Fibroblast of lung (primary cell): ENCODE results near the gene UBN1. TPM values are rescaled to one million over a fixed set of nuclear protein-coding genes. Genes with fewer than 3 reads are reported as not detected.

Experiments used
- DNase-seq, 2 donors: peaks; one replicate each; pipeline versions ENCODE4 v3.0.0 to v3.0.0-alpha.2; 2010; ENCODE audit warnings: low read depth in 2 of 2
- H2AFZ ChIP-seq: 2 replicates; pipeline ENCODE4 v1.5.1; 2012; ENCODE audit warnings: low read length, control low read depth, inconsistent platforms
- H3K27ac ChIP-seq: 2 replicates; pipeline ENCODE4 v1.5.1; 2011; ENCODE audit warnings: low read length, control low read depth; ENCODE audit not compliant: insufficient read depth
- H3K27me3 ChIP-seq: 2 replicates; pipeline ENCODE4 v1.5.1; 2011; ENCODE audit warnings: mild to moderate bottlenecking, low read length; ENCODE audit not compliant: control insufficient read depth, insufficient read depth
- H3K36me3 ChIP-seq: 2 replicates; pipeline ENCODE4 v1.5.1; 2011; ENCODE audit warnings: low read length; ENCODE audit not compliant: control insufficient read depth, insufficient read depth
- H3K4me1 ChIP-seq: 2 replicates; pipeline ENCODE4 v1.5.1; 2011; ENCODE audit warnings: low read length; ENCODE audit not compliant: control insufficient read depth, insufficient read depth; ENCODE audit errors: extremely low read depth
- H3K4me2 ChIP-seq: 2 replicates; pipeline ENCODE4 v1.5.1; 2011; ENCODE audit warnings: low read length, control low read depth; ENCODE audit not compliant: insufficient read depth; ENCODE audit errors: extremely low read depth
- H3K4me3 ChIP-seq, 4 experiments: fragments of 200-600 bp in 1 of 4; sonication (generic) in 1 of 4; replicated peaks in 1 of 4; 2 replicates each; pipeline ENCODE4 v1.5.1; 2011 to 2016; ENCODE audit warnings: low read length in 4 of 4, low read depth in 3 of 4, mild to moderate bottlenecking in 3 of 4, control low read depth in 2 of 4, inconsistent platforms in 1 of 4, mixed read lengths in 1 of 4; ENCODE audit not compliant: insufficient read depth in 1 of 4; ENCODE audit errors: control extremely low read depth in 1 of 4
- H3K79me2 ChIP-seq: 2 replicates; pipeline ENCODE4 v1.5.1; 2012; ENCODE audit warnings: mild to moderate bottlenecking, low read length, inconsistent platforms; ENCODE audit not compliant: control insufficient read depth, insufficient read depth
- H3K9ac ChIP-seq: 2 replicates; pipeline ENCODE4 v1.5.1; 2011; ENCODE audit warnings: mild to moderate bottlenecking, low read length, control low read depth; ENCODE audit not compliant: insufficient read depth
- H3K9me3 ChIP-seq: 2 replicates; pipeline ENCODE4 v1.5.1; 2012; ENCODE audit warnings: low read depth, low read length; ENCODE audit not compliant: control insufficient read depth, insufficient read depth
- H4K20me1 ChIP-seq: 2 replicates; pipeline ENCODE4 v1.5.1; 2011; ENCODE audit warnings: low read length; ENCODE audit not compliant: control insufficient read depth, insufficient read depth; ENCODE audit errors: extremely low read depth
- EZH2 ChIP-seq: IDR thresholded peaks from 2 replicates; pipeline ENCODE4 v1.5.1; 2012; ENCODE audit warnings: low read length, control low read depth, mild to moderate bottlenecking; ENCODE audit errors: missing control alignments
- polyA plus RNA-seq, 2 donors: library from polyadenylated mRNA; depleted of rRNA in 1 of 2; stranded (reverse) in 1 of 2; unstranded in 1 of 2; fragments of >200 nt; gene quantifications; 2 replicates each; pipeline ENCODE4 v1.2.1, GENCODE V29; 2011 to 2012; ENCODE audit warnings: missing spikeins in 1 of 2
- total RNA-seq: library from RNA; depleted of rRNA; stranded (reverse); fragments of >200 nt; gene quantifications from 2 replicates; pipeline ENCODE4 v1.2.1, GENCODE V29; 2014
- TF ChIP-seq, protein P1 (sequence below), 2 donors: IDR thresholded peaks in 1 of 2; conservative IDR thresholded peaks in 1 of 2; 1 replicate in 1 of 2; 2 replicates in 1 of 2; pipeline ENCODE4 v1.5.1; 2011 to 2012; ENCODE audit warnings: low read length in 2 of 2, control low read depth in 1 of 2, inconsistent platforms in 1 of 2, low read depth in 1 of 2, mild to moderate bottlenecking in 1 of 2

Gene UBN1
- total and polyA plus RNA-seq, 2 donors (not counting 1 experiment from before 2014, with no cell fraction given) = 13.6 to 21.1 TPM

DNA sequence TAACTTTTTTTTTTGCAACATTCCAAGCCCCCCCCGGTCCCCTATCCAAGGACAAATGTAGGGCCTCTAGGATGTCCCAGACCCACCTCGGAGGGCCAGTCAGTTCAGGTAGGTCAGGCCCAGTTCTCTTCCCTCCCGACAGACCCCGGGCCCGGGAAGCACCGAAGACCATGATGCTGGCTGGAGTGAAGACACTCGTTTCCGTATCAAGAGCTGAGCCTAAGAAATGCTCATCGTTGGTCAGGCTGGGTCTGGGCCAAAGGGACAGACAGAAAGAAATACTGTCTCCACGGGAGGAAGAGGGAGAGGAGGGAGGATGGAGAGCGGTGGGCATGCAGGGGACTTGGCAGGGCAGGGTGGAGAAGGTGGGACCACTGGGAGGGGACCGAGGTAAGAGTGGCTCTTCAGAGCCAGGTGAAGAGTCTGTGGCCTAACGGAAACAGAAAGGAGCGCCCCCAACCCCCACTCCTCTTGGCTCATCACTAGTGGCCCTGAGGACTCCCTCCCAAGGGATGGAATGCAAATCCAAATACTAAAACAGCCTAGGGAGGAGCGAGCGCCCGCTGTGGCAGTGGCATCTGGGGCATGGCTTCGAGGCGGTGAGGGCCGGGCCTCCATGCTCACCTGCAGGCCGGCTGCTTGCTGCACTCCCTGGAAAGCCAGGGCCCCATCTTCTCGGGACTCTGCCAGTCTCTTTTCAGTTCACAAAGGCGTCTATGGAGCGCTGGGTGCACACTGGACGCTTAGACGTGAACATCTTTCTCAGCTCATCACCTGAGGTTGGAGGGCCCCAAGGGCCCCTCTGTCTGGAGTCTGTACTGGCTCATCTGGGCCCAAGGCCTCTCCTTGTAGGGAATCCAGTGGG, 43.2 kb upstream of the UBN1 start:
- Histone ChIP-seq H4K20me1 (no peaks in the 10 kb centered on the region), H3K27me3 (no peaks in the 10 kb centered on the region), H3K79me2 (no peaks in the 10 kb centered on the region), H3K9me3 (no peaks in the 10 kb centered on the region), H3K4me3 (no peak overlapping the region), H3K4me2 (no peak overlapping the region), H3K4me1 (peaks cover 2% of the 10 kb centered on the region), H3K36me3 (peaks cover 9% of the 10 kb centered on the region), H3K27ac (no peak overlapping the region), H3K9ac (no peak overlapping the region), H2AFZ (no peak overlapping the region)
- no peak for DNase-seq
- TF ChIP-seq EZH2 = no peak
- TF ChIP-seq, protein P1, sequence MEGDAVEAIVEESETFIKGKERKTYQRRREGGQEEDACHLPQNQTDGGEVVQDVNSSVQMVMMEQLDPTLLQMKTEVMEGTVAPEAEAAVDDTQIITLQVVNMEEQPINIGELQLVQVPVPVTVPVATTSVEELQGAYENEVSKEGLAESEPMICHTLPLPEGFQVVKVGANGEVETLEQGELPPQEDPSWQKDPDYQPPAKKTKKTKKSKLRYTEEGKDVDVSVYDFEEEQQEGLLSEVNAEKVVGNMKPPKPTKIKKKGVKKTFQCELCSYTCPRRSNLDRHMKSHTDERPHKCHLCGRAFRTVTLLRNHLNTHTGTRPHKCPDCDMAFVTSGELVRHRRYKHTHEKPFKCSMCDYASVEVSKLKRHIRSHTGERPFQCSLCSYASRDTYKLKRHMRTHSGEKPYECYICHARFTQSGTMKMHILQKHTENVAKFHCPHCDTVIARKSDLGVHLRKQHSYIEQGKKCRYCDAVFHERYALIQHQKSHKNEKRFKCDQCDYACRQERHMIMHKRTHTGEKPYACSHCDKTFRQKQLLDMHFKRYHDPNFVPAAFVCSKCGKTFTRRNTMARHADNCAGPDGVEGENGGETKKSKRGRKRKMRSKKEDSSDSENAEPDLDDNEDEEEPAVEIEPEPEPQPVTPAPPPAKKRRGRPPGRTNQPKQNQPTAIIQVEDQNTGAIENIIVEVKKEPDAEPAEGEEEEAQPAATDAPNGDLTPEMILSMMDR (conservative IDR thresholded peaks at IDR 0.05 in 1 of 2, IDR thresholded peaks at IDR 0.05 in 1 of 2; ENCODE audit: low read depth in 1 of 2, low read length in 2 of 2) = no peak

DNA sequence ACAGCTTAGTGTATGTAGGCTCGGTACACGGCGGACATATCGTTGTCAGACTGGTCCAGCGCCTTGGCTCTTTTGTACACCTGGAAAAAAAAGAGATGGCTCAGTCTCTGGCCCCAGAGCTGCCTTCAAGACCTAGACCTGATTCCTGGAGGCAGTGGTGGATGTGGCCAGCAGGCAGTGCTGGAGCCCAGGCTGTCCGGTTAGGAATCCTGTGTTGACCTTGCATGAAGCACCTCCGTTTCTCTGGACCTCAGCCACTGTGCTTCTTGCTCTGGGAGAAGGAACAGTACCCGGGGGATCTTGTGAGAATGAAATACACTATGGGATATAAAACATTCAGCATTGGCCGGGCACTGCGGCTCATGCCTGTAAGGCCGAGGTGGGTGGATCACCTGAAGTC, 42.0 kb upstream of the UBN1 start:
- TF ChIP-seq, protein P1 (conservative IDR thresholded peaks at IDR 0.05 in 1 of 2, IDR thresholded peaks at IDR 0.05 in 1 of 2; ENCODE audit: low read depth in 1 of 2, low read length in 2 of 2) = no peak
- no peak for TF ChIP-seq EZH2
- Histone ChIP-seq H3K4me1 (peaks cover 2% of the 10 kb centered on the region), H3K27ac (no peak overlapping the region), H3K9me3 (no peaks in the 10 kb centered on the region), H3K27me3 (no peaks in the 10 kb centered on the region), H3K4me2 (no peak overlapping the region), H2AFZ (no peak overlapping the region), H3K36me3 (peaks cover 9% of the 10 kb centered on the region), H4K20me1 (no peaks in the 10 kb centered on the region), H3K79me2 (no peaks in the 10 kb centered on the region), H3K4me3 (no peak overlapping the region), H3K9ac (no peak overlapping the region)
- no peak for DNase-seq

DNA sequence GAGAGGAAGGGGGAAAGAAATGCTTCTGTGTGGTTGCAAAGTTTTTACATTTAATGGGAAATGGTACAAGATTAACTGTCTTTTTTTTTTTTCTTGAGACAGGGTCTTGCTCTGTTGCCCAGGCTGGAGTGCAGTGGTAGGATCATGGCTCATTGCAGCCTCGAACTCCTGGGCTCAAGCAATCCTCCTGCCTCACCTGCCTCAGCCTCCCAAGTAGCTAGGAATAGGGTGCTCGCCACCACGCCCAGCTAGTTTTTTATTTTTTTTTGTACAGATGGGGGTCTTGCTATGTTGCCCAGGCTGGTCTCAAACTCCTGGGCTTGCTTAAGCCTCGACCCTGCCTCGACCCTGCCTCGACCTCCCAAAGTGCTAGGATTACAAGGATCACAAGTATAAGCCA, 41.0 kb upstream of the UBN1 start:
- no peak for TF ChIP-seq EZH2
- TF ChIP-seq, protein P1 (conservative IDR thresholded peaks at IDR 0.05 in 1 of 2, IDR thresholded peaks at IDR 0.05 in 1 of 2; ENCODE audit: low read depth in 1 of 2, low read length in 2 of 2) = no peak
- Histone ChIP-seq H2AFZ (no peak overlapping the region), H3K9me3 (no peaks in the 10 kb centered on the region), H3K27me3 (no peaks in the 10 kb centered on the region), H3K79me2 (no peaks in the 10 kb centered on the region), H3K4me2 (no peak overlapping the region), H3K9ac (no peak overlapping the region), H3K4me3 (no peak overlapping the region), H3K36me3 (peaks cover 9% of the 10 kb centered on the region), H3K4me1 (peaks cover 2% of the 10 kb centered on the region), H4K20me1 (no peaks in the 10 kb centered on the region), H3K27ac (no peak overlapping the region)
- no peak for DNase-seq
